Inferior parietal cortex (tissue), 1 donor: ENCODE results near the gene DUS1L.
A peak's percentile ranks its signal among the peaks of the same experiment; 100 is the strongest.

Experiments used
- DNase-seq: peaks from one replicate; pipeline ENCODE4 v3.0.0-alpha.2; 2016; ENCODE audit errors: extremely low spot score

The DUS1L gene

GRCh38 chr17:82023447-82024241, 42.0 kb downstream of the DUS1L start:
- DNase-seq = no peak

- peak; percentile 98 for DNase-seq
These were observed 42.6 kb downstream of the DUS1L start, which contains the start of gene LRRC45 for GRCh38 chr17:82022981-82023446. TSS of gene LRRC45 (plus strand) at chr17:82023305. CDS start at chr17:82023644, 339 bp downstream.

DNA sequence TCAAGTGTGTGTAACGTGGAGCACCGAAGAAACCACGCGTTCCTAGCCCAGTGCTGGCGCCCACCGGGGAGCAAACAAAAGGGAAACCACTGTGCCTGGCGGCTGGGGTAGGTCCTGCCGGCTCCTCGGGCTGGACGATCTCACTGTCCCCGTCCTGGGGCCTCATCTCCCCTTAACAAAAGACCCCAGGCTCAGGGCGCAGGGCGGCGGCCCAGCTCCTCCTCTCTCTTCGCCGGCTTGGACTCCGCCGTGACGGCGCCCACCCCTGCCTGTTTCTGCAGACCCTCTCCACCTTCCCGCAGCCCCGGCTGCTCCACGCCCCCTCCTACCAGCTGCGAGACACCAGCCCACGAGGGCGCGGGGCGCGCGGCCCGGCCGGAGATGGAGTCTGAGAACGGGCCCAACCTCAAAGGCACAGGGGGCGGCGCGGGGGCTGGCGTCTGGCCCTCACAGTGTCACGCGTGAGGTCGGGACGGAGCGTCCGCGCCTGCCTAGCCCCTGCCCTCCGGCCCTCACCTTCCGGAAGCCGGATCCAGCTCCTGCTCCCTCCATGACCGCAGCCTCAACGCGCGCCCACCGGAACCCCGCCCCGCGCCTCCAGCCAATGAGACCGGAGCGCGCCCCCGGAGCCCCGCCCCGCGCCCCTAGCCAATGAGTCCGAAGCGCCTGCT, 43.2 kb downstream of the DUS1L start, which contains the start of gene CENPX:
TSS of gene CENPX (minus strand) at position 569 of the 671 bp plus-strand sequence. CDS start at position 552, 17 bp downstream.
- DNase-seq = no peak

DNA sequence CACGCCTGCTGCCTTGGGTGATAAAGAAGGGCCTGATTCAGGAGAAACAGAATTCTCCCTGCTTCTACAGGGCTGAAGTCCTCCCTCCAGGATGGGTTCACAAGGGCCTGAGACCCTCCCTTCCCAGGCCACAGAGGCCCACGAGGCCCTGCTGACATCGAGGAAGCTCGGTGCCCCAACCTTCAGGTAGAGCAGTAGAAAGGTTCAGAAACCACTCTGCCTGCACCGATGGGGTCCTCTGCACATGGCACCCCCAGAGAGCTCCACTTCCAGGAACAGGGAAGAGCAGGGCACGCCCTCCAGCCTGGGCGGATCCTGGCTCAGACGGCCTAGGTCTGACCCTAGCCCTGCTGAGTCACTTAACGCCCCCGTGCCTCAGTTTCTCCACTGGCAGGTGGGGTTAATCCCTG, 43.7 kb downstream of the DUS1L start:
- no peak for DNase-seq

DNA sequence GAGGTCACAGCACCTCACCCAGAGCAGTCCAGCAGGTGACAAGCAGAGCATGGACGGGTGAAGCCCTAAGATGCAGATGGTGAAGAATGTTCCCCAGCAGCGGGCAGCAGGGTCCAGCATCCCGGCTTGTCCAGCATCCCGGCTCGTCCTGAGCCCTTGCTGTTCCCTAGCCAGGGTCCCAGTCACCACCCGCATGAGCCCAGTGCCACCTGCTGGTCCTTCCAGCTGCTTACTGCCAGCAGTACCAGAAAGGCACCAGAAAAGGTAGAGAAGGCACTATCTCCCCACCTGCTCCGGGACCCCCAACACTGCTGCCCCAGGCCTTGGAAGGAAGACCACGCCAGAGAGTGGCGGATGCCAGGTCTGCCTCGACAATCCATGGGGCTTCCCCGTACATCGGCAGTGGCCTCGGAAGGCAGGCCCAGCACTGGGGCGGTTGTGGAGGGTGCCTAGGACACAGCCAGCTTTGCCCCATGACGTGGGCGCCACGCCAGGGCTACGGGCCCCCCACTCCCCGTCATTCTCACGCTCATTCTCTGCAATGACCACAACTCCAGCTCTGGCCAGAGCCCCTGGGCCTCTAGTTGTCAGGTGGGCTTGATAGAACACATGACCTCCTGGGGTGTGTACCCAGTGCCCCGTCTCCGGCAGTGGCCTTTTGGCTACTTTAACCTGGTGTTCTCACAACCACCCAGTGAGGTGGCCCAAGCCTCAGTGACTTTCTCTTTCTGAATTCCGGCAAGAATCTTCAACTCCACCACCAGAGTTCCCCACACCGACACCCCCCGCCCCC, 44.3 kb downstream of the DUS1L start:
- DNase-seq = peak; percentile 54

DNA sequence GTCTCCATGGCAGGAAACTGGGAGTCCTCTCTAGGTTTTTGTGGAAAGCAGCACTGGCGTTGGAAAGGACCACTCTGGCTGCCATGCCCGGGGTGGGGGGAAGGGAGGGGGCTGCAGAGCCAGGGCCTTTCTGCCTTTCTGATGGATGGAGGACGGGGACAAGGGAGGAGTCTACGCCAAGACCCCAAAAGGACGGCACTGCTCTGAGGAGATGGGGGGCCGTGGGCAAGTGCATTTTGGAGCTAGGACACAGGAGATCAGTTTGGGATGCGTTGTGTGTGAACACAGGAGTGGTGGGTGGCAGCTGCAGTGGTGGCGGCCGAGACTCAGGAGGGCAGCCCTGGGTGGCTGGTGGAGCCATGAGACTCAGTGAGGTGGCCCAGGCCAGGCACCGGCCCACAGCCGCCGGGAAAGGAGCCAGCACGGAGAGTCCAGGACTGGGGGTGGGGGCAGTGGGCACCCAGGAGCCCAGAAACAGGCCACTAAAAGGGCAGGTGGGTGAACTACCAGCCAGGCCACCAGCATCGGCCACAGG, 45.0 kb downstream of the DUS1L start:
- no peak for DNase-seq

DNA sequence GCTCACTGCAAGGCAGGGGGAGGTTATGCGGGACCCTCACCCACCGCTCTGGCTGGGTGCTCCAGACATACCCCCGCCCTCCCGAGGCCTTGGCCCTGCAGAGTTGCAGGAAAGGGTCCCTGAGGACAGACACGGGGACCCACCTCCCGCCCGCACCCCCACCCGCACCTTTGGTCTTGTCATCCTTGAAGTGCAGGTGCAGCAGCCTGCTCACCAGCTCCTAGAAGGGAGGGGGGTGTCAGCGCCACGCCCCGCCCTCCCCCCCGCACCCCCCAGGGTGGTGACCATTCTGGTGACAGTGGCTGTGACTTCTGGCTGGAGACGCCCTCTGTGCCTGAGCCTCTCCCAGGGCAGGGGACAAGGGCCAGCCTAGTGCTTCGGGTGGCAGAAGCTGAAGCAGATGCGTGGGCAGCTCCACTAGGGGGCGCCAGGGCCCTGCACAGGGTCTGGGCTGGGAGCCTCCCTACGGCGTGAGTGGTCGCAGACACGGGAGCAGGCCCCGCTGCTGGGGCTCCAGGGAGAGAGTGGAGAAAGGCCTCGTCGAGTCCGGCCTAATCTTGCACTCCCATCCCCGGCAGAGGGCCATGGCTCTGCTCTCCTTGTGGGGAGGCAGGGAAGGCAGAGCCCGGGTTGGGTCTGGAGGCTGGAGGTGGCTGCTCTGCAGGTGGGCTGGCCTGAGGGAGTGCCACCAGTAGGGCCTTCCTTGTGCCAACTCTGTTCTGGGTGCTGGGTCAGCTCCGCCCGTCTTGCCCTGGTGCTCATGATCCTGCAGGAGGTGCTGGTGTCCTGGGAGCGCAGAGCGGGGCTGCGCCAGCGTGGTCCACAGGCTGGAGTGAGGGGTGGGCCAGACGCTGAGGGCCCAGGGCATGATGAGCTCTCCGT, 45.7 kb downstream of the DUS1L start:
- DNase-seq = no peak

DNA sequence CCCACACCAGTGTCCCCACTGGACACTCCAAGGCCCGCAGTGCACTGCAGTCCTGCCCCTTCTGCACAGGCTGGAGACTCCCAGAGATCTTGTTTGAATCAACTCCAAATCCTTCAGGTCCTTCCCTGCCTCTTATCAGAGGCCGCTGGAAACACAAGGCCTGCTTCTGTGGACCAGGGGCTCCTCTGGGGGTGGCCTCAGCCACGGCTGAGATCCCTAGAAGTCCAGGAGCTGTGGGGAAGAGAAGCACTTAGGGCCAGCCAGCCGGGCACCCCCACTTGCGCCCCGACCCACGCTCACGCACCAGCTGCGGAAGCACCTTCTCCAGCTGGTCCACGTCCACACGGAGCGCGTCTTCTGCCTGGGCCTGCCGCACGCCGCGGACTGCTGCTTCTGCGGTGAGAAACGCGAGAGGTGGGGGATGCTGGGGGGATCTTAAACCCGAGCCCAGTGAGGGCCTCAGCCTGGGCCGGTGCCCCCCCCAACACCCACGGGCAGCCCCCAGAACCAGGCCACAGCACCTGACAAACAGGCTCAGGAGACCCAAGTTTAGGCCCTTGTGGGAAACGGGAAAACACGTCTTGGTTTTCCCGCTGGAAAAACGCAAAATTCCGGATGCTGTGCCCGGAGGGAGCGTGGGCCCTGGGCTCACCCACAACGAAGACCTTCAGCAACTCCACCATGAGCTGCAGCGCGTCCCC, 46.5 kb downstream of the DUS1L start:
- DNase-seq = no peak

GRCh38 chr17:82018152-82018988, 47.2 kb downstream of the DUS1L start:
- DNase-seq = no peak

DNA sequence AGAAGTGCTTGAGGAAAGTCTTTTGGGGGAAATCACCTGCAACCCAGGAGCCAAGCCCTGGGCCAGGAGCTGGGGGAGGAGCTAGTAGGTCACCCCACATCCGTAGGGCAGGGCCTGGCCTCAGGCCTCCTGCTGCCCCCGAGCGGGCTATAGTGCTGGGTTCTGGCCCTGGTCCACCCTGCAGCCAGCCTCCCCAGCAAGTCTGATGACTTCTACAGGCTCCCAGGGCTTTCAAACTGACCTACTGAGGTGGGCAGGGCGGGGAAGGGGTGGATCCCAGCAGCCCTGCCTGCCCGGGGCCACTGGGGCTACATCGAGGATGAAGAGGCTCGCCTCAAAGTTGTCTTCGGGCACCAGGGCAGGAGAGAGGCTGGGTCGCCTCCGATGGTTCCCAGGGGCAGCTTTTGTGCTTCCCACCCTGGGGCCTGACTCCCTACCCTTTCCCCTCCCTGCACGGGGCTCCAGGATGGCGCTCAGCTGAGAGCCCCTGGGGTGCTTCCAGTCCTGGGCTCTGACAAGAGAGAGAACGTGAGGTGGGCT, 47.9 kb downstream of the DUS1L start:
- no peak for DNase-seq

DNA sequence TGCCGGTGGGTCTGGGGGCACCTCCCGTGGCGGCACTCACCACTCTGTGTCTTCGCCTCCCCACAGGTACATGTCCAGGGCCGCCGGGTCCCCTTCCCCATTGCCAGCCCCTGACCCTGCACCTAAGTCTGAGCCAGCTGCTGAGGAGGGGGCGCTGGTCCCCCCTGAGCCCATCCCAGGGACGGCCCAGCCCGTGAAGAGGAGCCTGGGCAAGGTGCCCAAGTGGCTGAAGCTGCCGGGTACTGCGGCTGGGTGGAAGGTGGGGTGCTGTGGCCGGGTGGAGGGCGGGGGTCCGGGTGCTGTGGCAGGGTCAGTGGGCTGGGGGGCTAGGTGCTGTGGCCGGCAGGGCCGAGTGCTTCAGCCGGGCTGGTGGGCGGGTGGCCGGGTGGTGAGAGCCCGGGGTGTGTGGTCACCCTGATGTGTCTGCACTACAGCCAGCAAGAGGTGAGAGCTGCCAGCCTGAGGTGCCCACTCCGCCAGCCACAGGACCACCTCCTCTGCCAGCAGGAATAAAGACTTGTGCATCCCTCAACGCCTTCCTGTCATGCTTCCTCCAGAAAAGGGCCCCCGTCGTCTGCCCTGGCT, 48.6 kb downstream of the DUS1L start:
- no peak for DNase-seq

DNA sequence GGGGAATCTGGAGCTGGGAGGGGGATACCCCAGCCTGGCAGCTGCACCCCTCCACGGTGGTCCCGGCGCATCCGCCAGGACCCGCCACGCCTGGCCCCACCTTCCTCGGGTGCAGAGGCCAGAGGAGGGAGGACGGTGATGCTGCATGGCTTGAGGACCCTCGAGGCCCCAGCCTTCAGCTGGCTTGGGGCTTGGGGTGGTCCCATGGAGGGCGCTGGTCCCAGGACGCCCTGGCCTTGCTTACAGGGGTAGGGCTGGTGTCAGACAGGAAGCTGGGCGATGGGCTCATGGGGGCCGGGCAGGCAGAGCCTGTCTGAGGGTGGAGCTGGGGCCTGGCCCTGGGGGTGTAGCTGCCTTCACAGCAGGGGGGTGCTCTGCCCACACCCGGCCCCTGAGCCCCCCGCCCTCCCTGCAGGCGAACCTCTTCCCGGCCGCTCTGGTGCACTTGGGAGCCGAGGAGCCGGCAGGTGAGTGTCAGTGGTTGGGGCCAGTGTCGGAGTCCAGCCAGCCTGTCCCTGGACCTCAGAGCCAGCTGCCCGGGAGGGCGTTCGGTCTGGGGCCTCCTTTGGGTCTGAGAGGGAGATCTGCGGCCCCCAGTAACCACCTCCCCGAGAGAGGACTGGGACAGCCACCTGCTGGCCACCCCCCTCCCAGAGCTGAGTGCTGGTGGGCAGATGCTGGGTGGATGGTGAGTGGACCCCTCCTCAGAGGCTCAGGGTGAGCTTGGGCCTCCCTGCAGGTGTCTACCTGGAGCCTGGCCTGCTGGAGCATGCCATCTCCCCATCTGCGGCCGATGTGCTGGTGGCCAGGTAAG, 49.3 kb downstream of the DUS1L start:
- DNase-seq = no peak

- no peak for DNase-seq
These were observed 50.2 kb downstream of the DUS1L start for GRCh38 chr17:82015311-82015971.

GRCh38 chr17:82014971-82015310, 50.7 kb downstream of the DUS1L start:
- no peak for DNase-seq

DNA sequence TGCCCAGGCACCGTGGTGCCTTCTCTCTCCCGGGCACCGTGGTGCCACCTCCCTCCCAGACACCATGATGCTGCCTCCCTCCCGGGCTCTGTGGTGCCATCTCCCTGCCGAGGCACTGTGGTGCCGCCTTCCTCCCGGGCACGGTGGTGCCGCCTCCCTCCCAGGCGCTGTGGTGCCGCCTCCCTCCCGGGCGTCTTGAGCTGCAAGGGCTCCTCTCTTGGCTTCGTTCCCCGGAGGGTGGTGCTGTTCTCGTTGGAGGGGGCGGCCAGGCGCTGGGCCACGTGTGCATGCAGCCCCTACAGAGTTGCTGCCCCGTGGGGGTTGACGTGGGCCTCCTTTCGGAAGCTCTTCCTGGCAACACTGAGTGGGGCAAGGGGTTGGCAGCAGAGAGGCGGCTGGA, 51.2 kb downstream of the DUS1L start:
- no peak for DNase-seq

DNA sequence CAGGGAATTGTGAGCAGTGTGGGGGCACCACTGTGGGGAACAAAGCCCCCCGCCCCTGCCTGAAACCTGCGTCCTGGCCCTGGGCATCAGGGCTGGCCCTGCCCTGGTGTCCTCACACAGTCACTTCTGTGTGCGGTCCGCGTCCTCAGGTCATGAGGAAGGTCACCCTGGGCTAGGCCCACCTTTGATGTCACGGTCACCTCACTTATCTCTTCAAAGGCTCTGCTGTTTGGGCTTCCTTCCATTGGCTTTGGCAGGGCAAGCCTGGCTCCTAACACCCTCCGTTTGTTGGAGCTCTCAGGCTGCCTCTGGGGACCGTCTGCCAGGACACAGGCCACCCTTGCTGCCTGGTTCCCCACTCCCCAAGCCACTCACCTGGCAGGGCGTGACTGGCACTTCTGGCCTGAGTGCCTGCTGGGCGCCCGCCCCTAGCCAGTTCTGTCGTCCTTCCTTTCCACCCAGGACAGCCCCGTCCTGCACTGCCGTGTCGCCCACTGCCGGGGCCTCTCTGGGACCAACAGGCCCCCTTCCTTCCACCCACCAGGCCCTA, 51.8 kb downstream of the DUS1L start:
- DNase-seq = no peak

DNA sequence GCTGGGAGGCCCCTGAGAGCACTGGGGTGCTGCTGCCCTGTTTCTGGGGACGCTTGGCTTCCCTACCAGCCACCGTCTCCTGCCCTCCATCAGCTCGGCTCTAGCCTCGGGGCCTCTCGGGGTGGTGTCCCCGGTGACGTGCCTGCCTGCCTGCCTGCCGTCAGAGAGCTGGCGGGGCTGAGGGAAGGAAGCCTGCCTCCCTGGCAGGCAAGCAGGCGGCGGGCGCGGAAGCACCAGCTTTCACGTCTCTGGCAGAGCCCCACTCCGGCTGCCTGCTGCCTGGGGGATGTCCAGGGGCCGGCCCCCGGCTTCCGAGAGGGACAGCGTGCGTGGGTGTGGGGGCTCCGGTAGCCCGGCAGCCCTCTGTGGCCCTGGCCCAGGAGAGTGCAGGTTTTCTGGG, 52.3 kb downstream of the DUS1L start:
- DNase-seq = no peak
